IPS-18a (cell line): ENCODE data around the gene POFUT1.

ENCODE experiments used
- H3K27ac ChIP-seq: one replicate; pipeline ENCODE4 v1.5.1; 2013; ENCODE audit warnings: low read length
- H3K27me3 ChIP-seq: one replicate; pipeline ENCODE4 v1.6.1; 2013; ENCODE audit warnings: mild to moderate bottlenecking, low read length; ENCODE audit not compliant: control insufficient read depth, insufficient read depth
- H3K36me3 ChIP-seq: one replicate; pipeline ENCODE4 v1.6.1; 2013; ENCODE audit warnings: low read depth, low read length; ENCODE audit not compliant: control insufficient read depth
- H3K4me1 ChIP-seq: one replicate; pipeline ENCODE4 v1.6.1; 2013; ENCODE audit warnings: low read depth, low read length; ENCODE audit not compliant: control insufficient read depth
- H3K4me3 ChIP-seq: one replicate; pipeline ENCODE4 v1.5.1; 2013; ENCODE audit warnings: low read length
- H3K9ac ChIP-seq: one replicate; pipeline ENCODE4 v1.6.1; 2013; ENCODE audit warnings: mild to moderate bottlenecking, low read length, moderate library complexity
- H3K9me3 ChIP-seq: one replicate; pipeline ENCODE4 v1.6.1; 2013; ENCODE audit warnings: low read depth, low read length; ENCODE audit not compliant: control insufficient read depth

Gene POFUT1

DNA sequence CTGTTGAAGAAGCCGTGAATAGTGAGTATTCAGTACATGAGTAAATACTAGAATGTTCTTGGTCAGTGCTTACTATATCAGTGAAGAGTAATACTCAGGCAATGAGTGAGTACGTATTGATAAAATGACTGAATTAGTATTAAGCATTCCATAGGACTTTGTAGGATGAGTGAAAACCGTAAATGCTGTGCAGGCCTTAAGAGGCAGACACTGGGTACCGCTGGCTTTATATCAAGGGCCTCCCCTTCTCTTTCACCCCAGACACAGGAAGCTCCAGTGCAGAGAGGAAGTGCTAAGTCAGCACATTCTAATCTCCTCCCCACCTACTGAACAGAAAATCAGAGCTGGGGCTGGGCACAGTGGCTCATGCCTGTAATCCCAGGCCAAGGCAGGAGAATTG is 24.2 kb downstream of the POFUT1 start:
- no peaks in the 10 kb centered on the region for H3K9me3 ChIP-seq
- no peak overlapping the region for H3K9ac ChIP-seq
- no peak overlapping the region for H3K4me3 ChIP-seq
- H3K36me3 ChIP-seq, result peaks cover 48% of the 10 kb centered on the region
- no peak overlapping the region for H3K27ac ChIP-seq
- no peaks in the 10 kb centered on the region for H3K27me3 ChIP-seq
- H3K4me1 ChIP-seq, result no peaks in the 10 kb centered on the region

DNA sequence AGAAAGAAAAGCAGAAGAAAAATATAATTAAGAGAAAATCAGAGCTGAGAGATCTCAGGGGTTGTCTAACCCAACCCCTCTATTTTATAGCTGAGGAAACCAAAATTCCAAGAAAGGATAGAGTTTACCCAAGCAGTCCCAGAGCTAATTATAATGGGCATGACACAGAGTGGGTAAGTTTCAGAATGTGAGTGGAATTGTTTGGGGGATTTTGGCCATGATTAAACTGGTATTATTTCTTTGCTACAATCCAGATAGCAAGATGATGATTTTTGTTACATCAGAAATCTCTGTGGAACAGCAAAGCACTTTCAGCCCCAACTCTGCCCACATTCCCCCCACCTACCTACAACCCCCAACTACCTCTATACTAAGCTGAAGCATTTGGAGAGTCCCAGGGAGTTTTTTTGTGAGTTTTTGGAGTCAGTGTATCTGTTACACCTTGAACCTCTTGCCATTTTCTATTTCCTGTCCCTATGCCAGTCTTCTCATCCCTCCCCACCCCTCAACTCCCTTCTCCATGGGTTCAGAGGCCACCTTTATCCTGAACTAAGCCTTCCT is 24.7 kb downstream of the POFUT1 start:
- Histone ChIP-seq H3K9me3 (no peaks in the 10 kb centered on the region), H3K9ac (no peak overlapping the region), H3K4me1 (no peaks in the 10 kb centered on the region), H3K4me3 (no peak overlapping the region), H3K36me3 (peaks cover 51% of the 10 kb centered on the region), H3K27ac (no peak overlapping the region), H3K27me3 (no peaks in the 10 kb centered on the region)

DNA sequence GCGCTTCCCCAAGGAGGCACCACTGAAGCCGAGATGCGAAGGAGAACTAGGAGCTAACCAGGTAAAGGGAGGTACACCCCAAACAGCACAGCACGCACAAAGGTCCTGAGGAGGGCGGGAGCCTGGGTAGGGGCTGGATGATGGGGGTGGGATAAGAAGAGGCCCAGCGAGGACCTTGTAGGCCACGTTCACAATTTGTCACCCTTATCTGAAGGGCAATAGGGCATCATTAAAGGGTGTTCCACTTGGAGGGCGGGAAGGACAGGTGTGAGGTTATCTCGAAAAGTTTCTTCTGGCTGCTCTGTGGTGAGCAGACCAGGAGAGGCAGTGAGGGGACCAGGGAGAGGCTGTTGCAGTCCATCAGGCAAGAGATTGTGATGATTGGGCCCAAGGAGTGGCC is 25.6 kb downstream of the POFUT1 start:
- Histone ChIP-seq H3K27ac (no peak overlapping the region), H3K36me3 (peaks cover 48% of the 10 kb centered on the region), H3K4me1 (no peaks in the 10 kb centered on the region), H3K9ac (no peak overlapping the region), H3K27me3 (no peaks in the 10 kb centered on the region), H3K4me3 (no peak overlapping the region), H3K9me3 (no peaks in the 10 kb centered on the region)

DNA sequence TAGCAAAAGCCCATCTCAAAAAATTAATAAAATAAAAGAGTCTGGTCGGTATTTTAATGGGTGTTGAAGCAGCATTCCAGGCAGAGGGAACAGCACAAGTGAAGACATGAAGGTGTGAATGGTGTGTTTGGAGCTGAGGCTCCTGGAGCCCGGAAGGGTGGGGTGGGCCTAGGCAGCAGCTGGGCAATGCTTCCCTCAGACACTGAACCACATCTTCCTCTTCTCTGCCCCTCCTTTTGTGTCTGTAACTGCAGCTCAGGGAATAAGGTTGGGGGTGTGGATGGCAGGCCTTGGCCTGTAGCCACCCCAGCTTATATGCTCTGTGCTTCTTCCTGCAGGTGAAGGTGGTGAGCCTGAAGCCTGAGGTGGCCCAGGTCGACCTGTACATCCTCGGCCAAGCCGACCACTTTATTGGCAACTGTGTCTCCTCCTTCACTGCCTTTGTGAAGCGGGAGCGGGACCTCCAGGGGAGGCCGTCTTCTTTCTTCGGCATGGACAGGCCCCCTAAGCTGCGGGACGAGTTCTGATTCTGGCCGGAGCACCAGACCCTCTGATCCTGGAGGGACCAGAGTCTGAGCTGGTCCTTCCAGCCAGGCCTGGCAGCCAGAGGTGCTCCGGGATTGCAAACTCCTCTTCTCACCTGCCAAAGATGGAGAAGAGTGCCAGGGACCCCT is 26.6 kb downstream of the POFUT1 start:
- no peaks in the 10 kb centered on the region for H3K4me1 ChIP-seq
- H3K36me3 ChIP-seq, result peaks cover 41% of the 10 kb centered on the region
- H3K27me3 ChIP-seq, result no peaks in the 10 kb centered on the region
- H3K4me3 ChIP-seq, result no peak overlapping the region
- H3K9me3 ChIP-seq, result no peaks in the 10 kb centered on the region
- H3K27ac ChIP-seq, result no peak overlapping the region
- H3K9ac ChIP-seq, result no peak overlapping the region

DNA sequence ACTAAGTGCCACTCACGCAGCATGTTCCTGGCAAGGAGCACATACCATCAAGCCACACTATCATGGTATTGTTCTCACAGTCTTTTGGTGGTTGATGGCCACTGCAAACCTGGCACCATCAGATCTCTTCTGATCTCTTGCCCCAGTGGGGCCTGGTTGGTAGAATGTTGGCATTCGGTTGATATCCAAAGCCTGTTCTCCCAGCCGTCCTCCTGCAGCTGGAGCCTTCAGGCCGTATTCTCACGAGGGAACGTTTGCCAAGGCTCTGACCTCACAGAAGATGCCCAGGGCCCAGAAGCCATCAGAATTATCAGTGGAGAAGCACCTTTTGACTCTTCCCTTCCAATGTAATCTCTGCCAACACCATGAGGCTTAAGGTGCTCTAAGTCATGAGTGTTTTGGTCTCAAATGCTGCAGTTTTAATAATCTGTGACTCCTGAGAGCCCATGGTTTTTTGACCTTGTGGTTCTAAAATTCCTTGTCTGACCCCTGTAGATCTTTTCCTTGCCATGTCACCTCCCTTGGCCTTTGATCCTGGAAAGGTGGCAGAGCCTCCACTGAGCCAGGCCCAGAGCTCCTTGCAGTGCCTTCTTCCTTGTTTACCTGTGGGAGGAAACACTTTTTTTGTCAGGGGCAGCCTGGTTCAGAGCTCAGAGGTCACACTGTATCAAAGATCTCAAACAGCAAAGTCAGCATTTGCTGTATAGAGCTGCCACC is 27.8 kb downstream of the POFUT1 start:
- H3K36me3 ChIP-seq, result peaks cover 37% of the 10 kb centered on the region
- H3K27me3 ChIP-seq, result no peaks in the 10 kb centered on the region
- peaks cover 8% of the 10 kb centered on the region for H3K4me1 ChIP-seq
- no peak overlapping the region for H3K4me3 ChIP-seq
- no peak overlapping the region for H3K27ac ChIP-seq
- no peak overlapping the region for H3K9ac ChIP-seq
- no peaks in the 10 kb centered on the region for H3K9me3 ChIP-seq

DNA sequence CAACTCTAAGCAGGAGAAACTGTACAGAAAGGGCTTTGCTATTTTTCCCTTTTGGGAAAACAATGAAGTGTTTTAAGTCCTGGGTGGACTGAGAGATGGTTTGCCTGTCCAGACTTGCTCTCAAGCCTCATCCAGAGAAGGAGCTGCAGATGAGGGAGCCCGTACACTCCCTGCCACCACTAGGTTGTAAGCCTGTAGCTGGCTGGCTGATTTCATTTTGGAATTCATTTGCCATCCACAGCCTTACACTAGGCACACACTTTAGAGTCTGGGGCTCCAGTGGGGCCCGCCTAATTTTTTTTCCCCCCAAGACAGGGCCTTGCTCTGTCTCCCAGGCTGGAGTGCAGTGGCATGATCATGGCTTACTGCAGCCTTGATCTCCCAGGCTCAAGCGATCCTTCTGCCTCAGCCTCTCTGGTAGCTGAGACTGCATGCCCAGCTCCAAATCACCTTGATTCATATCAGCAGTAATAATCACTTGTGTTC is 28.4 kb downstream of the POFUT1 start:
- H3K9ac ChIP-seq, result no peak overlapping the region
- peaks cover 9% of the 10 kb centered on the region for H3K4me1 ChIP-seq
- H3K9me3 ChIP-seq, result no peaks in the 10 kb centered on the region
- no peak overlapping the region for H3K27ac ChIP-seq
- H3K4me3 ChIP-seq, result no peak overlapping the region
- H3K27me3 ChIP-seq, result no peaks in the 10 kb centered on the region
- peaks cover 37% of the 10 kb centered on the region for H3K36me3 ChIP-seq

DNA sequence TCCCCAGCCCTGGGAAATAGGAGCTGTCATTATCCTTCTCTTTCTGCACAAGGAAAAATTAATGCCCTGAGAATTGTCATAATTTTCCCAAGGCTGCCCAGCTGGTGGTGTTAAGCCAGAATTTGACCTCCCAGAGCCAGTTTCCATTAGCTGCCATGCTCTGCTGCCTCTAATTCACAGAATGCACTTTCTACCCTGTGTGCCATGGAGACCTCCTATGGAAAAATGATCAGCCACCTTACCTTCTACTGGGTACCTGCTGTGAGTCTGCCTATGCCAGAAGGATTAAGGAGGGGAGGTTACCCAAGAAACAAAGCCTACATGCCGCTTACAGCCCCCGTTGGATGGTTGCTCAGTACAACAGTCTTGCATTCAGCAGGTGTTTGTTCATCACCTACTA is 29.1 kb downstream of the POFUT1 start:
- no peak overlapping the region for H3K27ac ChIP-seq
- no peaks in the 10 kb centered on the region for H3K27me3 ChIP-seq
- no peaks in the 10 kb centered on the region for H3K9me3 ChIP-seq
- peaks cover 9% of the 10 kb centered on the region for H3K4me1 ChIP-seq
- no peak overlapping the region for H3K4me3 ChIP-seq
- no peak overlapping the region for H3K9ac ChIP-seq
- H3K36me3 ChIP-seq, result peaks cover 35% of the 10 kb centered on the region

DNA sequence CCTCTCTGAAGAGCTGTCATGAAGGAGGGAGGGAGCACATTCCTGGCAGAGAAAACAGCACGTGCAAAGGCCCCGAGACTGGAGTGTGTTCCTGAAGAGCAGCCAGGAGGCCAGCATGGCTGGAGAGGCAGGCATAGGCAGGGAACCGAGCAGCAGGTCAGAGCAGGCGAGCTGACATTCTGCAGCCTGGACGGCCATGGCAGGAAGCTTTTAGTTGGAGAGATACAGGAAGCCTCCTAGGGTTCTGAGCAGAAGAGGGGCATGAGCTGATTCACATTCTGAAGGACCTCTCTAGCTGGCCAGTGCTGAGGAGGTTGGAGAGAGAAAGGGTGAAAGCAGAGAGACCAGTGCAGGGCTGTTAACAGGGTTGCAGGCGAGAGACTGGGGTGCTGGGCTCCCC is 29.7 kb downstream of the POFUT1 start:
- Histone ChIP-seq H3K9me3 (no peaks in the 10 kb centered on the region), H3K4me3 (no peak overlapping the region), H3K27me3 (no peaks in the 10 kb centered on the region), H3K36me3 (peaks cover 29% of the 10 kb centered on the region), H3K9ac (no peak overlapping the region), H3K27ac (no peak overlapping the region), H3K4me1 (peaks cover 9% of the 10 kb centered on the region)

DNA sequence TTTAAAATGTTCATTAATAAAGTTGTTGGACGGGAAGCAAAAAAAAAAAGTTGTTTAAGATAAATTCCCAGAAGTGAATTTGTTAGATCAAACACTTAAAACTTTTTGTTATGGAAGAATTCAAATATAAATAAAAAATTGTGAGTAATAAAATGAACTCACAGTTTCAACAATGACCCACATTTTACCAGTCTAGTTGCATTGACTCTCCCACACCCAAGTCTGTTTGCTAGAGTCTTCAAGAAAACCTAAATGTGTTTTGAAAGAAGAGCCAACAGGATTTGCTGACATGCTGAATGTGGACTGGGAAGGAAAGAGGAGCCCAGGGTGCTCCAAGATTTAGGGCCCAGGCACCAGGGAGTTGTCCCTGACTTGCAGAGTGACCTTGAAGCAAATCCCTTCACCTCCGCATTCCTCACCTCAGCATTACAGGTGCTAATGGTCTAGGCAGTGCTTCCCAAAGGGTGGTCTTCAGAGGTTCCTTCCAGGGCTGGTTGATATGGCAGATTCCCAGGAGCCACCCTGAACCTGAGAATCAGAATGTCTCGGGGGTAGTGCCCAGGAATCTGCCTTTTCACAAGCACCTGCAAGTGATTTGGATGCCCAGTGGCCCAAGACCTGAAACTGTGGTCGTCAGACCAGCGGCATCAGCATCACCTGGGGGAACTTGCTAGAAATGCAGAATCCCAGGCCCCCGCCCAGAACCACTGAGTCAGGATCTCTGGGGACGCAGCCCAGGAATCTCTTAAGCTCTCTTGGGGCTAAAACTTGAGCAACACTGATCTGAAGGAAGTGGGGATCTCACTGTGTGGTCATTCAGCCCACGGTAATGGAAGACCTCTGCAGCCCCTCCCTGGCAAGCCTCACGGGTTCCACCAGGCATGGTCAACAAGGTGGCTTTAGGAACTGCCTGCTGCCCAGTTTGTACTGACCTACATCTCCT is 31.1 kb downstream of the POFUT1 start:
- Histone ChIP-seq H3K9me3 (no peaks in the 10 kb centered on the region), H3K36me3 (peaks cover 20% of the 10 kb centered on the region), H3K27me3 (no peaks in the 10 kb centered on the region), H3K27ac (no peak overlapping the region), H3K4me3 (no peak overlapping the region), H3K4me1 (peaks cover 9% of the 10 kb centered on the region), H3K9ac (no peak overlapping the region)

DNA sequence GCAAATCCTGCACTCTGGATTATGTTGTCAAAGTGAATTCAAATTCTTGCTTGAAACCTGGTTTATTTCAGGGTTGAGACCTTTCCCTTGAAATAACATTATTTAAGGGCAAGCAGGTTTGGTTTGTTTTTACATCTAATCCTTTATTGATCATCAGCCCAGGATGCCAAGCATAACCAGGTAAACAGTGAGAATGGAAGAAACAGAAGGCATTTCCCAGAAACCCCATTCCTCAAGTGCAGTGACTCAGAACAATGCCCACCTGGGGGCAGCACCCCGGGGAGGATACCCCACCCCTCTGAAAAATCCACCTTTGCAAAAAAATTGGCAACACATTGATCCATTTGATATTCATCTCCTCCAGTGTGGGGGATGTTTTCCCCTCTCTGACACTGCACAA is 32.5 kb downstream of the POFUT1 start:
- Histone ChIP-seq H3K36me3 (peaks cover 8% of the 10 kb centered on the region), H3K4me3 (peak overlapping the region; percentile 7), H3K9me3 (no peaks in the 10 kb centered on the region), H3K9ac (no peak overlapping the region), H3K27me3 (no peaks in the 10 kb centered on the region), H3K4me1 (peaks cover 9% of the 10 kb centered on the region), H3K27ac (no peak overlapping the region)

DNA sequence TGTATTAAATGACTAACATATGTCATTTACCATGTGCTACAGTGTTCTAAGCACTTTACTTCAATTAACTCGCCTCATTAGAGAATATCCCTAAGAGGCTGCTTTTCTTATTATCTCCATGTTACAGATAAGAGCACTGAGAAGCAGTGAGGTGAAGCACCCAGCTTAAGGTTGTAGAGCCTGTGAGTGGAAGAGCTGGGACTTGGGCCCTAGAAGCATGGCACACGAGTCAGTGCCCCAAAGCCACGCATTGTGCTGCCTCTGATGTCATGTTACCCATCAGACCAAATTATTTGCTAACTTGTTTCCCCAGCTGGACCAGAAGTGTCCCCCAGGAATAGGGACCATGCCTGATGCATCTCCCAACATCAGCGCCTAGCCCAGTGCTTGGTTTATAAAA is 34.1 kb downstream of the POFUT1 start:
- H3K9me3 ChIP-seq, result no peaks in the 10 kb centered on the region
- H3K4me3 ChIP-seq, result no peak overlapping the region
- no peaks in the 10 kb centered on the region for H3K27me3 ChIP-seq
- H3K9ac ChIP-seq, result no peak overlapping the region
- H3K36me3 ChIP-seq, result peaks cover 3% of the 10 kb centered on the region
- H3K4me1 ChIP-seq, result peaks cover 9% of the 10 kb centered on the region
- no peak overlapping the region for H3K27ac ChIP-seq
